ENCODE results near the gene ANKRD26. TPM values are rescaled to one million over a fixed set of nuclear protein-coding genes. Genes with fewer than 3 reads are reported as not detected.

Gene ANKRD26
- total RNA-seq, 2 donors from 2014 or later, result 15.8 to 18.9 TPM

DNA sequence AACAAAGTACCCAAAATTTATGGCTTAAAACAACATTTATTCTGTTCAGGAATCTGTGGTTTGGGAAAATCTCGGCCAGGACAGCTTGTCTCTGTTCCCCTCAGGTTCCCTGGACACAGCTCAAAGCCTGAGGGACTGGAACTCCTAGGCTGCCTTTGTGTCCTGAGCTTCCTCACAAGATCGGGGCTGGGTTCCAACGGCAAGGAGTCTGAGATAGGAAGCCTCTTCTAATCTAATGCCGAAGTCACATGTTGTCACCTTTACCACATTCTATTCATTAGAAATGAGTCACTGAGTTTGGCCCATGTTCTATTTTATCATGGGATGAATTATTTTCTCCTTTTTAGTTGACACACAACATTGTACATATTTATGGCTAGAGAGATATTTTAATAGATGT is 80.5 kb downstream of the ANKRD26 start:
- Histone ChIP-seq H3K27ac (ENCODE audit: low read depth, low read length) (no peak overlapping the region), H3K4me3 (ENCODE audit: low read length) (no peak overlapping the region), H3K36me3 (ENCODE audit: control insufficient read depth, insufficient read depth, low read length) (peaks cover 25% of the 10 kb centered on the region), H3K4me1 (ENCODE audit: control insufficient read depth, insufficient read depth, low read length) (peaks cover 3% of the 10 kb centered on the region), H3K9ac (ENCODE audit: extremely low read depth, low read length, poor library complexity, severe bottlenecking) (no peak overlapping the region), H3K9me3 (ENCODE audit: control insufficient read depth, low read length) (no peaks in the 10 kb centered on the region), H3K27me3 (ENCODE audit: control insufficient read depth, insufficient read depth, low read length, poor library complexity, severe bottlenecking) (no peaks in the 10 kb centered on the region)
- peaks cover 28% of the 10 kb centered on the region for H3K36me3 Mint-ChIP-seq (ENCODE audit: low read depth)
- H3K4me3 Mint-ChIP-seq, result no peak overlapping the region
- no peaks in the 10 kb centered on the region for H3K27me3 Mint-ChIP-seq (ENCODE audit: insufficient read depth)
- TF ChIP-seq, protein P1, sequence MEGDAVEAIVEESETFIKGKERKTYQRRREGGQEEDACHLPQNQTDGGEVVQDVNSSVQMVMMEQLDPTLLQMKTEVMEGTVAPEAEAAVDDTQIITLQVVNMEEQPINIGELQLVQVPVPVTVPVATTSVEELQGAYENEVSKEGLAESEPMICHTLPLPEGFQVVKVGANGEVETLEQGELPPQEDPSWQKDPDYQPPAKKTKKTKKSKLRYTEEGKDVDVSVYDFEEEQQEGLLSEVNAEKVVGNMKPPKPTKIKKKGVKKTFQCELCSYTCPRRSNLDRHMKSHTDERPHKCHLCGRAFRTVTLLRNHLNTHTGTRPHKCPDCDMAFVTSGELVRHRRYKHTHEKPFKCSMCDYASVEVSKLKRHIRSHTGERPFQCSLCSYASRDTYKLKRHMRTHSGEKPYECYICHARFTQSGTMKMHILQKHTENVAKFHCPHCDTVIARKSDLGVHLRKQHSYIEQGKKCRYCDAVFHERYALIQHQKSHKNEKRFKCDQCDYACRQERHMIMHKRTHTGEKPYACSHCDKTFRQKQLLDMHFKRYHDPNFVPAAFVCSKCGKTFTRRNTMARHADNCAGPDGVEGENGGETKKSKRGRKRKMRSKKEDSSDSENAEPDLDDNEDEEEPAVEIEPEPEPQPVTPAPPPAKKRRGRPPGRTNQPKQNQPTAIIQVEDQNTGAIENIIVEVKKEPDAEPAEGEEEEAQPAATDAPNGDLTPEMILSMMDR (conservative IDR thresholded peaks at IDR 0.05), result no peak
- no peaks in the 10 kb centered on the region for H3K9me3 Mint-ChIP-seq
- no peak for DNase-seq
- 88% methylated on average over 4 of the region's 4 CpGs; no CpG with 5 or more reads in 1 of the 2 experiments for WGBS, 2 experiments (ENCODE audit: insufficient coverage in 1 of 2, insufficient read length in 1 of 2)
- peaks cover 10% of the 10 kb centered on the region for H3K4me1 Mint-ChIP-seq
- H3K27ac Mint-ChIP-seq, result no peak overlapping the region

DNA sequence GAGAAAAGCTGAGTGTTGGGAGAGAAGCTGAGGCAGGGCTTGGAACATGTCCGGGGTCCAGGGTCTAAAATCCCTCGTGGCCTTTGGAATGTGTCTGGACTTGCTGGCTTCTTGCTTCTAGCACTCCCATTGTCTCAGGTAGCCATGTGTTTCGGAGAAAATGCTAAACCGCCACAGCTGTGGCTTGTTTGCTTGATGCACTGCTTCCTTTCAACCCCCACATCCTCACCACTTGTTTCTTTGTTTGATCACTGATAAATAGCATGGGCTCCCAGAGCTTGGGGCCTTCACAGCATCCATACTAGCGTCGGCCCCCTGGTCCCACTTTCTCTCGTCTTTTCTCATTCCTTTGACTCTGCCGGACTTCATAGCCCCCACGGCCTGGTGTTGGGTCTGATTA is 102.7 kb downstream of the ANKRD26 start:
- no peak overlapping the region for H3K27ac Mint-ChIP-seq
- TF ChIP-seq, protein P1 (conservative IDR thresholded peaks at IDR 0.05), result no peak
- peaks cover 41% of the 10 kb centered on the region for H3K9me3 Mint-ChIP-seq
- Histone ChIP-seq H3K9me3 (ENCODE audit: control insufficient read depth, low read length) (peaks cover 40% of the 10 kb centered on the region), H3K9ac (ENCODE audit: extremely low read depth, low read length, poor library complexity, severe bottlenecking) (no peak overlapping the region), H3K27ac (ENCODE audit: low read depth, low read length) (no peak overlapping the region), H3K4me1 (ENCODE audit: control insufficient read depth, insufficient read depth, low read length) (no peaks in the 10 kb centered on the region), H3K27me3 (ENCODE audit: control insufficient read depth, insufficient read depth, low read length, poor library complexity, severe bottlenecking) (no peaks in the 10 kb centered on the region), H3K36me3 (ENCODE audit: control insufficient read depth, insufficient read depth, low read length) (peaks cover 10% of the 10 kb centered on the region), H3K4me3 (ENCODE audit: low read length) (peak overlapping the region; percentile 5)
- H3K4me3 Mint-ChIP-seq, result no peak overlapping the region
- no peak for DNase-seq
- H3K27me3 Mint-ChIP-seq (ENCODE audit: insufficient read depth), result no peaks in the 10 kb centered on the region
- WGBS, 2 experiments (ENCODE audit: insufficient coverage in 1 of 2, insufficient read length in 1 of 2), result 92 to 97% methylated on average over 5 to 9 of the region's 9 CpGs
- H3K4me1 Mint-ChIP-seq, result no peaks in the 10 kb centered on the region
- H3K36me3 Mint-ChIP-seq (ENCODE audit: low read depth), result peaks cover 57% of the 10 kb centered on the region

DNA sequence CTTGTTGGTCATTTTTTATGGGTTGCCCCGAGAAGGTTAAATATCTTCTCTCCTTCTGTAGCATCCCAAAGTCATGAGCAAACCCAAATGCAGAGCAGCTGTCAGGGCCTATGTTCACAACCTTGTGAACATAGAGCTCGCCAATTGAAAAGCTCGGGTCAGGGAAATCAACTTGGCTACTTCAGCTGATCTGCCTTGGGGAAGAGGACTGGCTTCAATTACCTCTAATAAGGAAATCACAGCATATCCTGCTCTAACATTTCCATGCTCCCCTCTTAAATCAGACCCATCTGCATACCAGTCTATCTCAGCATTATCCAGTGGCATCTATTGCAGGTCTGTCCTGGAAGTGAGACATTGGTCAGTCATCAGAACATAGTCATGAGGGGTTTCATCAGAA is 105.6 kb downstream of the ANKRD26 start:
- Histone ChIP-seq H3K27me3 (ENCODE audit: control insufficient read depth, insufficient read depth, low read length, poor library complexity, severe bottlenecking) (no peaks in the 10 kb centered on the region), H3K4me3 (ENCODE audit: low read length) (no peak overlapping the region), H3K9ac (ENCODE audit: extremely low read depth, low read length, poor library complexity, severe bottlenecking) (no peak overlapping the region), H3K36me3 (ENCODE audit: control insufficient read depth, insufficient read depth, low read length) (peaks cover 11% of the 10 kb centered on the region), H3K4me1 (ENCODE audit: control insufficient read depth, insufficient read depth, low read length) (no peaks in the 10 kb centered on the region), H3K27ac (ENCODE audit: low read depth, low read length) (no peak overlapping the region), H3K9me3 (ENCODE audit: control insufficient read depth, low read length) (peaks cover 41% of the 10 kb centered on the region)
- H3K36me3 Mint-ChIP-seq (ENCODE audit: low read depth), result peaks cover 47% of the 10 kb centered on the region
- TF ChIP-seq, protein P1 (conservative IDR thresholded peaks at IDR 0.05), result no peak
- DNase-seq, result no peak
- 96% methylated on average over 3 of the region's 3 CpGs; no CpG with 5 or more reads in 1 of the 2 experiments for WGBS, 2 experiments (ENCODE audit: insufficient coverage in 1 of 2, insufficient read length in 1 of 2)
- H3K27me3 Mint-ChIP-seq (ENCODE audit: insufficient read depth), result no peaks in the 10 kb centered on the region
- H3K9me3 Mint-ChIP-seq, result peaks cover 39% of the 10 kb centered on the region
- no peaks in the 10 kb centered on the region for H3K4me1 Mint-ChIP-seq
- no peak overlapping the region for H3K4me3 Mint-ChIP-seq
- no peak overlapping the region for H3K27ac Mint-ChIP-seq
